8988T (cell line): ENCODE measurements around the gene SUN5.
"Not testable (repeated sequence)": the region's sequence is repeated elsewhere in the genome, so short reads cannot be mapped to it uniquely, and the experiment has no call there.

Experiments used
- DNase-seq: peaks from one replicate; pipeline ENCODE4 v3.0.0; 2011

Gene SUN5

GRCh38 chr20:33004141-33004751 is at the start of gene SUN5:
Gene SUN5 (minus strand): TSS chr20:33004433. CDS start chr20:33004340, 93 bp downstream.
- no peak for DNase-seq

GRCh38 chr20:33053291-33054106 is 49.3 kb upstream of the SUN5 start, which contains the start of gene BPIFB3:
Gene BPIFB3 (plus strand): TSS chr20:33053903. CDS start chr20:33055436, 1,533 bp downstream.
- DNase-seq, result no peak

GRCh38 chr20:33051333-33051732 is 47.1 kb upstream of the SUN5 start:
- DNase-seq, result no peak

GRCh38 chr20:33046412-33046811 is 42.2 kb upstream of the SUN5 start:
- DNase-seq, result no peak

- DNase-seq, result not testable (repeated sequence)
Measured at GRCh38 chr20:33045129-33045721, 41.0 kb upstream of the SUN5 start.

- DNase-seq, result no peak
Measured at GRCh38 chr20:33043731-33044181, 39.5 kb upstream of the SUN5 start.

- no peak for DNase-seq
Measured at GRCh38 chr20:33042983-33043730, 38.9 kb upstream of the SUN5 start.

- DNase-seq, result no peak
Measured at GRCh38 chr20:33042430-33042829, 38.2 kb upstream of the SUN5 start.

- DNase-seq, result no peak
Measured at GRCh38 chr20:33038243-33038642, 34.0 kb upstream of the SUN5 start.

- DNase-seq, result no peak
Measured at GRCh38 chr20:33037456-33037855, 33.2 kb upstream of the SUN5 start.

GRCh38 chr20:33034901-33035492 is 30.8 kb upstream of the SUN5 start:
- no peak for DNase-seq

GRCh38 chr20:33034115-33034514 is 29.9 kb upstream of the SUN5 start:
- DNase-seq, result no peak

- no peak for DNase-seq
Measured at GRCh38 chr20:33033381-33033780, 29.1 kb upstream of the SUN5 start.

- no peak for DNase-seq
Measured at GRCh38 chr20:33032555-33032954, 28.3 kb upstream of the SUN5 start.

- DNase-seq, result no peak
Measured at GRCh38 chr20:33031531-33031930, 27.3 kb upstream of the SUN5 start, which contains the start of gene BPIFB6. Gene BPIFB6 (plus strand): TSS chr20:33031648. CDS start chr20:33031648, 0 bp downstream.

GRCh38 chr20:33030569-33030968 is 26.3 kb upstream of the SUN5 start:
- DNase-seq, result no peak

GRCh38 chr20:33030076-33030475 is 25.8 kb upstream of the SUN5 start:
- no peak for DNase-seq

- no peak for DNase-seq
Measured at GRCh38 chr20:33028875-33029274, 24.6 kb upstream of the SUN5 start.

GRCh38 chr20:33027769-33028751 is 23.8 kb upstream of the SUN5 start:
- no peak for DNase-seq

- no peak for DNase-seq
Measured at GRCh38 chr20:33026779-33027759, 22.8 kb upstream of the SUN5 start.
